ENCODE data around the gene BRI3. TPM values are rescaled to one million over a fixed set of nuclear protein-coding genes. Genes with fewer than 3 reads are reported as not detected.

The BRI3 gene
- total RNA-seq, 1 donor, result 59.6 TPM

DNA sequence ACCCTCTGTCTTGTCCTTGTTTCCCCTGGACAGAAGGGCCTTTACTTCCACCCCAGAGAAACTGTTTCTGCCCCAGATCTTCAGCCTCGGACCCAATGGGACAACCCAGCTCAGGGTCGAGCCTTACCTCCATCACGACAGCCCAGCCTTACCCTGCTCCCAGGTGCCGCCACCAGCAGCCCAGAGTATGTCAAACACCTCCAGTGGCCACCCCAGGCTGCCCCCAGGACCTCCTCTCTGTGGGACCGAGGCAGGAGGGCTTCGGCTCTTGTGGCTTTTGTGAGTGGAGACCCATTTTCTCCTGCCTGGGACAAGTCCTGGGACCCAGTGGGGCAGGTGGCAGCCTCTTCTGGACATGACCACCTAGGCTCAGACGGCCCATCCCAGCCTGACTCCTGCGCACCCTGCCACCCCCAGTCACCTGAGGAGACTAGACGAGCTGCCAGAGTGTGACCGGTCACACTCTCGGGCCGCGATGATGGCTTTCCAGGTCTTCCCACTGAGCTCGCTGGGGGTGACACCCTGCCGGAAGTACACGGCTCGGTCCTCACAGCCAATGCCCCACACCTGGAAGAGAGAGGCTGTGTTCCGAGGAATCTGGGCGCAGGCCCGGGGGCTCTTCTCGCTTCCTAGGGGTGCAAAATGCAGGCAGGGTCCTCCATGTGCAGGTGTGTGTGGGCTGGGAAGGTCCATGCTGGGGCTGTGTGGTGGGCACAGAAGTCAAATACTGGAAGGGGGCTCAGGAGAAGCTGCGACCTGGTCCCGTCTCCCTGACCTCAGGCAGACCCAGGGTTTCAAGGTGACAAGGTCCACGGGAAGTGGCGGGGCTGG, 44.9 kb upstream of the BRI3 start:
- TF ChIP-seq, protein P1, sequence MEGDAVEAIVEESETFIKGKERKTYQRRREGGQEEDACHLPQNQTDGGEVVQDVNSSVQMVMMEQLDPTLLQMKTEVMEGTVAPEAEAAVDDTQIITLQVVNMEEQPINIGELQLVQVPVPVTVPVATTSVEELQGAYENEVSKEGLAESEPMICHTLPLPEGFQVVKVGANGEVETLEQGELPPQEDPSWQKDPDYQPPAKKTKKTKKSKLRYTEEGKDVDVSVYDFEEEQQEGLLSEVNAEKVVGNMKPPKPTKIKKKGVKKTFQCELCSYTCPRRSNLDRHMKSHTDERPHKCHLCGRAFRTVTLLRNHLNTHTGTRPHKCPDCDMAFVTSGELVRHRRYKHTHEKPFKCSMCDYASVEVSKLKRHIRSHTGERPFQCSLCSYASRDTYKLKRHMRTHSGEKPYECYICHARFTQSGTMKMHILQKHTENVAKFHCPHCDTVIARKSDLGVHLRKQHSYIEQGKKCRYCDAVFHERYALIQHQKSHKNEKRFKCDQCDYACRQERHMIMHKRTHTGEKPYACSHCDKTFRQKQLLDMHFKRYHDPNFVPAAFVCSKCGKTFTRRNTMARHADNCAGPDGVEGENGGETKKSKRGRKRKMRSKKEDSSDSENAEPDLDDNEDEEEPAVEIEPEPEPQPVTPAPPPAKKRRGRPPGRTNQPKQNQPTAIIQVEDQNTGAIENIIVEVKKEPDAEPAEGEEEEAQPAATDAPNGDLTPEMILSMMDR (IDR thresholded peaks at IDR 0.05; ENCODE audit: insufficient read depth, low read depth, low read length), result no peak
- no peak for DNase-seq (ENCODE audit: low read depth)
- H3K4me3 ChIP-seq (ENCODE audit: low read depth, low read length), result no peak overlapping the region

DNA sequence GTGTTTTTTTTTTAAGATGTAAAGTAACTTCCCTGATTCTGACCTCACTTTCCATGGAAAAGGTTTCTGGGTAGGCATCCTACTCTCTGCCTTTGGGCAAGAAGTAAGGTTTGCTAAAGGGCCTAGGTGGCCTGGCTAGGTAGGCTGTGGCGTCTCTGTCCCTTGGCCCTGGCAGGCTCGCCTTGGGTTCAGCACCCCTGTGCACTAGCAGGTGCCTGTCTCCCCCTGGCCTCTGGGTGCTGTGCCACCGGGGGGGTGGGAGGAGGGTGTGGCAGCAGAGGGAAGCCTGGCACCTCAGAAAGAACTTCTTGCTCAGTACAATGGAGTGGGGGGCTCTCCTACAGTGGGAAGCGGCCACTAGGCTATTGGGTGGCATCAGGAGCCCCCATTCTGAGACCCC, 43.4 kb upstream of the BRI3 start:
- DNase-seq (ENCODE audit: low read depth), result no peak
- H3K4me3 ChIP-seq (ENCODE audit: low read depth, low read length), result no peak overlapping the region
- TF ChIP-seq, protein P1 (IDR thresholded peaks at IDR 0.05; ENCODE audit: insufficient read depth, low read depth, low read length), result no peak

DNA sequence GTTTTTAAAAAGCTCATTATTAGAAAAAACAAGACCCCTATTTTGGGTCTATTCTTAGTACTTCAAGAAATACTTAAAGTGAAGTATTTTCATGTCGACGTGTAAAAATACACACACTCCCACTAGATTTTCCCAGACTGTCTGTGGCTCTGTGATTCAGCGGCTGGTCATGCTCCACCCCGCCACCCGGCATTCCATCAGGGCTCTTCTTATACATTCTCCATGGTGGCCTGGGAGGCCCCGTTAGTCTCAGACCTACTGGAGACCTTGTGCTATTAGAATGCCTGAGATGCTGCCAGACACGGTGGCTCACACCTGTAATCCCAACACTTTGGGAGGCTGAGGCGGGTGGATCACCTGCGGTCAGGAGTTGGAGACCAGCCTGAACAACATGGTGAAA, 42.5 kb upstream of the BRI3 start:
- H3K4me3 ChIP-seq (ENCODE audit: low read depth, low read length), result no peak overlapping the region
- no peak for DNase-seq (ENCODE audit: low read depth)
- TF ChIP-seq, protein P1 (IDR thresholded peaks at IDR 0.05; ENCODE audit: insufficient read depth, low read depth, low read length), result no peak

DNA sequence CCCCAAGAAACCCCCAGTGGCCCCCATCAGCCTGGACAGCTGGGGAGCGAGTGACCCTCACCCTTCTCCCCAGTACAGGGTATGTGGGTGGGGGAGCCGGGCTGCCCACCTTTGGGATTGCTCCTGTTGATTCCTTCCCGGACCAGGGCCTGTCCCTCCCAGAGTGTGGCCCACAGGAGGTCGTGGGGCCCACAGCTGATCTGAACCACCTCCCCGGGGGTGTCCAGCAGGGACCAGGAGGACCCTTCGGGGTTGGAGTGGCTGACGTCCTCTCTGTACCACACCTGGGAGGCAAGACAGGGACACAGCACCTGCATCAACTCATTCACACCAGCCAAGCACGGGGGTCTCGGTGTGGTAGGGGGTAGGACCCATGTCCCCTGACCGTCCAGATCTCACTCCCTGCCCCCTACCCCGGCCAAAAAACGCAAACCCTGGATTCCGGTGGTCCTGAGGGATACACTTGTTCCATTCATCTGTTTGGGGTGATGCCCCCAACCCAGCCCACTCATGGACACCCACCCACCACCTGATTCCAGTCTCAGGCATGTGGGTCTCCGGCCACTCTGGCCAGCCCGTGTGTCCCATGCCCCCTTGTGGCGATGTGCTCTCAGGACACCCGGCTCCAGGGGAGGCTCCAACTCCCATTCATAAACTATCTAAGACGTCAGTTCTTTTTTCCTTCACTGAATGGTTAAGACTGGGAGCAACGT, 40.4 kb upstream of the BRI3 start:
- no peak overlapping the region for H3K4me3 ChIP-seq (ENCODE audit: low read depth, low read length)
- TF ChIP-seq, protein P1 (IDR thresholded peaks at IDR 0.05; ENCODE audit: insufficient read depth, low read depth, low read length), result peak; percentile 86
- peak; percentile 50 for DNase-seq (ENCODE audit: low read depth)

DNA sequence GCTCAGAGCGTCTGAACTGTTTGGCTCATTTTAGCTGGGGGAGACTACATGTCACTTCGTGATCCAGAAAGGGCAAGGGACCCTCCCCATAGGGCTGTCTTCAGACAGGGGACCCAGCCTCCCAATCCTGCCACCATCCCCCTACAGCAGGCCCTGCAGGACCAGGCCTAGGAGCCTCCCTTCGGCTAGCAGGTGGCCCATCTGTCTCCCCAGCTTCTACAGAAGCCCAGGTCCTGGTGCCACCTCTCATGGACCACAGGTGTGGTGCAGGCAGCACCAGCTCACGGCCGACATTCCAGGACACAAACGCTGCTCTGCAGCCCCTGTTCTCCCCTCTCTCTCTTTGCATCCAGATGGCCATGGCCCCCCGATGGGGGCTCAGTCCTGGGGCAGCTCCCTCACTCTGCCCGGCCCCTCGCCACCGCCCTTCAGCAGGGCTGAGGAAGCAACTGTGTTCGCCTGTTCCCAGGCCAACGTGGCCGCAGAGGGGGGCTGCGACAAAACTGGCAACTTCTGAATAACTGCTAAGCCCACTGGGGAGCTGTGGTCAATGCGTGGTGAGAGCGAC, 39.7 kb upstream of the BRI3 start:
- DNase-seq (ENCODE audit: low read depth), result no peak
- no peak overlapping the region for H3K4me3 ChIP-seq (ENCODE audit: low read depth, low read length)
- TF ChIP-seq, protein P1 (IDR thresholded peaks at IDR 0.05; ENCODE audit: insufficient read depth, low read depth, low read length), result no peak

DNA sequence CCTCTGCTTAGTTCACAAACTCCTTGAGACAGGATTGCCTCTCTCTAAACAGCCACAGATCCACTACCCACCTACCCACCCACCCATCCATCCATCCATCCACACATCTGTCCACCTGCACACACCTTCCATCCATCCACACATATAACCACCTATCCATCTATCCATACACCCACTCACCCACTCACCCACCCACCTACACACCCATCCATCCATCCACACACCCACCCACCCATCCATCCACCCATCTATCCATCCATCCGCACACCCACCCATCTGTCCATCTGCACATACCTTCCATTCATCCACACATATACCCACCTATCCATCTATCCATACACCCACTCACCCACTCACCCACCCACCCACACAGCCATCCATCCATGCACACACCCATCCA, 39.1 kb upstream of the BRI3 start:
- no peak for DNase-seq (ENCODE audit: low read depth)
- TF ChIP-seq, protein P1 (IDR thresholded peaks at IDR 0.05; ENCODE audit: insufficient read depth, low read depth, low read length), result no peak
- no peak overlapping the region for H3K4me3 ChIP-seq (ENCODE audit: low read depth, low read length)
